Measurements from ENCODE around the gene THSD8. TPM values are rescaled to one million over a fixed set of nuclear protein-coding genes. Genes with fewer than 3 reads are reported as not detected.

The THSD8 gene
- total RNA-seq, 6 experiments from 2014 or later: 14.1 to 30.3 (median 25.6) TPM

DNA sequence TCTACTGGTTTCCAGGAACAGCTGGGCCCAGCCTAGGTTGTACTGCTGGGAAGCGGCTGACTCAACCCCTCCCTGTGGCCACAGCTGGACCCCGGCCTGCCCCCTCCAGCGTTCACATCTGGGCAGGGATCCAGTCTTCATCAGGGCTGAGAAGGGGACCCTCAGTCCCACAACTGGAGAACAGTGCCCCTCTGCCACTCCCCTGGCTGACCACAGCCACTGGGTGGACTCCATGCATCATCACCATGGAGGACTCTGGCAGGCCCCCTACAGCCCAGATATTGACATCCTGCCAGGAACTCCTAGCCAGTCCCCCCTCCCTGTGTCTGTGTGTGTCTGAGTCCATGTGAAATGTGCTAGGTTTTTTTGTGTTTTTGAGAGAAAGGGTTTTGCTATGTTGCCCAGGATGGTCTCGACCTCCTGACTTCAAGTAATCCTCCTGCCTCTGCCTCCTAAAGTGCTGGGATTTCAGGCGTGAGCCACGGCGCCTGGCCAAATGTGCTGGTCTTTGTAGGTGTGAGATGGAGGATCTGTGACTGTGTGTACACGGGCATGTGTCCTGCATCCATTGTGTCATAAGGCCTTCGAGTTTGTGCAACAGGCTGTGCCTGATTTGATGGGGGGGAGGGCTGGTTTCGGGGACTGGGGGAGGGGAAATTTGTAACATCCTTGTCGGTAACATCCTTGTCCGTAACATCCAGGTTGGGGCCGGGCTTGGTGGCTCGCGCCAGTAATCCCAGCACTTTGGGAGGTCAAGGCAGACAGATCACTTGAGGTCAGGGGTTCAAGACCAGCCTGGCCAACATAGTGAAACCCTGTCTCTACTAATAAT, 22.5 kb upstream of the THSD8 start:
- Mint-ChIP-seq H3K36me3 (ENCODE audit: low read depth) (no peaks in the 10 kb centered on the region), H3K27me3 (ENCODE audit: insufficient read depth) (no peaks in the 10 kb centered on the region; the same call in 1 of the 2 replicates), H3K4me3 (peak overlapping the region; percentile 91), H3K9me3 (no peaks in the 10 kb centered on the region), H3K27ac (peak overlapping the region; percentile 95), H3K4me1 (ENCODE audit: low read depth) (peaks cover 32% of the 10 kb centered on the region)
- TF ChIP-seq, protein P1, sequence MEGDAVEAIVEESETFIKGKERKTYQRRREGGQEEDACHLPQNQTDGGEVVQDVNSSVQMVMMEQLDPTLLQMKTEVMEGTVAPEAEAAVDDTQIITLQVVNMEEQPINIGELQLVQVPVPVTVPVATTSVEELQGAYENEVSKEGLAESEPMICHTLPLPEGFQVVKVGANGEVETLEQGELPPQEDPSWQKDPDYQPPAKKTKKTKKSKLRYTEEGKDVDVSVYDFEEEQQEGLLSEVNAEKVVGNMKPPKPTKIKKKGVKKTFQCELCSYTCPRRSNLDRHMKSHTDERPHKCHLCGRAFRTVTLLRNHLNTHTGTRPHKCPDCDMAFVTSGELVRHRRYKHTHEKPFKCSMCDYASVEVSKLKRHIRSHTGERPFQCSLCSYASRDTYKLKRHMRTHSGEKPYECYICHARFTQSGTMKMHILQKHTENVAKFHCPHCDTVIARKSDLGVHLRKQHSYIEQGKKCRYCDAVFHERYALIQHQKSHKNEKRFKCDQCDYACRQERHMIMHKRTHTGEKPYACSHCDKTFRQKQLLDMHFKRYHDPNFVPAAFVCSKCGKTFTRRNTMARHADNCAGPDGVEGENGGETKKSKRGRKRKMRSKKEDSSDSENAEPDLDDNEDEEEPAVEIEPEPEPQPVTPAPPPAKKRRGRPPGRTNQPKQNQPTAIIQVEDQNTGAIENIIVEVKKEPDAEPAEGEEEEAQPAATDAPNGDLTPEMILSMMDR (IDR thresholded peaks at IDR 0.05): peak; percentile 42; the same call in 1 of the 2 replicates
- no peak for DNase-seq

DNA sequence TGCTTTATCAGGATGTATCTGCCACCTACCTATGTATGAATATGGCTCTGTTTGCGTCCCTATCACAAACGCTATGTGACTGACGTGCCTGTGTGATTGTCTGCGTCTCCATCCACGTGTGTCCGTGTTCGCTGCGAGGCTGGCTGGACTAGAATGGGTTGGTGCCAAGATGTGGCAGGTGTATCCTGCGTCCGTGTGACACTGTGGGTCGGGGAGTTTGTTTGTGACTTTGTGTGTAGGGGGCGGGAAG, 19.8 kb upstream of the THSD8 start:
- peak overlapping the region; percentile 77 for H3K27ac Mint-ChIP-seq
- TF ChIP-seq, protein P1 (IDR thresholded peaks at IDR 0.05): no peak

DNA sequence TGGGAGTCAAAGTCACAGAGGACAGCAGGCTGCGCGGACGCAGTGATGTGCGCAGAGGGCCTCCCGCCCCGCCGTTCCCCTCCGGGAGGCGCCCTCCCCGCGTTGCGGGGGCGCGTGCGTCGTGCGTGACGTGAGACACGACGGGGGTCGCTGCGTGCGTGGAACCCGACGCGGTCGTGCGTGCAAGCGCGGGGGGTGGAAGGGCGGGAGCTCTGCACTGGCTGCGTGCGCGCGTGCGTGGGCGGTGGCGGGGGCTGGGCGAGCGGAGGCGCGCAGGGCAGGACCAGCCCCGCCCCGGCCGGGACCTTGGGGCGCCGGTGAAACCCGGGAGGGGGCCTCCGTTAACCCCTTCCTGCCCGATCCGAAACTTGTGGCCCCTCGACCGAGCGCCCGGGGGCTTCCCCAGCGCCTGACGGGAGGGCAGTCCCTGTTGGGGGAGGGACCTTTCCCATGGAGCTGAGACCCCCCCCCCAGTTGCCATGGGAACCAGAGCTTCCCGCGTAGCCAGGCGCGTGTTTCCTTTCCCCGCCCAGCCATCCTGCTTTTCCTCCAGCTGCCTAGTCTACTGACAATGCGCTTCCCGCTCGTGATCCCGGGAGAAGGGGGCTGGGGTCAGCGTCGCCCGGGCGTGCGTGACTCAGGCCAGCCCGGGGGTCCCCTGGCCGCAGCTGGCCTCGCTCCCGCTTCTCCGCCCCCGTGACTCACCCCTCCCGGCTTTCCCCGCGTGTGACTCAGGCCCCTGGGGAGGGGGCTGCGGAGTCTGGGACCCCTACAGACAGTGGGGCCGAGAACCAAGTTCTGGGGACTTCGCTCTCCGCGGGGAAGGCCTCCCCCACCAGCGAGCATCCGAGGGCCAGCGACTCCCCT, 19.2 kb upstream of the THSD8 start:
- Mint-ChIP-seq H3K27me3 (ENCODE audit: insufficient read depth) (no peaks in the 10 kb centered on the region), H3K9me3 (no peaks in the 10 kb centered on the region), H3K27ac (peak overlapping the region; percentile 92), H3K4me3 (peak overlapping the region; percentile 84), H3K4me1 (ENCODE audit: low read depth) (peaks cover 24% of the 10 kb centered on the region), H3K36me3 (ENCODE audit: low read depth) (no peaks in the 10 kb centered on the region)
- DNase-seq: no peak
- TF ChIP-seq, protein P1 (IDR thresholded peaks at IDR 0.05): peak; percentile 44; the same call in 1 of the 2 replicates

More for the DNA sequence above, 19.8 kb upstream of the THSD8 start:
- Mint-ChIP-seq H3K4me1 (ENCODE audit: low read depth) (peaks cover 29% of the 10 kb centered on the region), H3K36me3 (ENCODE audit: low read depth) (no peaks in the 10 kb centered on the region), H3K4me3 (peak overlapping the region; percentile 84), H3K9me3 (no peaks in the 10 kb centered on the region), H3K27me3 (ENCODE audit: insufficient read depth) (no peaks in the 10 kb centered on the region; the same call in 1 of the 2 replicates)
- no peak for DNase-seq

DNA sequence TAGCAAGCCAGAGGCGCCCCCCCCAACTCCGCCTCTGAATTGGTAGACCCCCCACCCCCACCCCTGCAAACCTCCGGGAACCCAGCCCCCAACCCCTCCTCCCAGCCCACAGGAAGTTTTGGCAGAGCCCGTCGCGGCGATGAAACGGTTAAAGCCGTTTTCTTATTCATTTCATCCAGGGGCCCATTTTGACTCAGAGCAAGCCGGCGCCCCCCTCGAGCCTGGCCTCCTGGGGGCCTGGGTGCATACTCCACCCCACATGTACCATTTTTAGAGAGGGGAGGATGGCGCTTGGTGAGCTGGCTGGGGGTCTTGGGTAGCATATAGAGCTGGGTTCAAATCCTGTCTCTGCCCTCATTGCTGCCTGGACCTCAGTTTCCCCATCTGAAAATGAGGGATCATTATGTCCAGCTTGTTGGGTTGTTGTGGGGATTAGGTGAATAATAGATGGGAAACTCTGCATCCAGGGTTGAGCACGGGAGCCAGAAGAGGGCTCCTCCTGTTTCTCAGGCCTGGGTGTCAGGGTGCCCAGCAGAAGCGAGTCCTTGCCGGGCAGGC, 18.5 kb upstream of the THSD8 start:
- Mint-ChIP-seq H3K4me3 (peak overlapping the region; percentile 76), H3K4me1 (ENCODE audit: low read depth) (peaks cover 26% of the 10 kb centered on the region), H3K27ac (peak overlapping the region; percentile 92; the same call in 1 of the 2 replicates), H3K9me3 (no peaks in the 10 kb centered on the region), H3K27me3 (ENCODE audit: insufficient read depth) (no peaks in the 10 kb centered on the region), H3K36me3 (ENCODE audit: low read depth) (no peaks in the 10 kb centered on the region)
- no peak for DNase-seq
- TF ChIP-seq, protein P1 (IDR thresholded peaks at IDR 0.05): no peak

DNA sequence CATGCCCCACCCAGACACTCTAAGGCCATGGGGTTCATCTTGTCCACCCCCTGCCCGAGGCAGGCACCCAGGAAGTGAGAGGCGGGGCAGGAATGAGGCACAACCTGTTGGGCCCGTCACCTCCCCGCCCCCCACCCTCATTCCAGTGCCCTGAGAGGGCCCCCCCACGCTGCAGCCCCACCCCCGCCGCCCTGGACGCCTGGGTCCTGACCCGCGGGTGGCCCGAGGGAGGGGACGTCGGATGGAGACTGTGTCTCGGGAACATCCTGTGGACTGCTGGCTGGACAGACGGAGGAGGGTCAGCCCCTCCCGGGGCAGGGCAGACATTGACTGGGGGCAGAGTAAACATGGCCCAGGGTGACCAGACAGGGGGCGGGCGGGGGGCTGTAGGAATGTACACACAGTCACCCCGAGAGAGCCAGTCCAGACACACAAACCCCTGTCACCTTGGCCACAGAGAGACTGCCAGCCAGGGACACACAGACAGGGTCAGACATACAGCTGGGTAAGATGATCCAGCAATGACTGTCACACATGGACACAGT, 17.9 kb upstream of the THSD8 start:
- DNase-seq: no peak
- Mint-ChIP-seq H3K27me3 (ENCODE audit: insufficient read depth) (no peaks in the 10 kb centered on the region), H3K4me1 (ENCODE audit: low read depth) (peaks cover 26% of the 10 kb centered on the region), H3K36me3 (ENCODE audit: low read depth) (no peaks in the 10 kb centered on the region), H3K27ac (peak overlapping the region; percentile 92; the same call in 1 of the 2 replicates), H3K9me3 (no peaks in the 10 kb centered on the region), H3K4me3 (peak overlapping the region; percentile 76)
- TF ChIP-seq, protein P1 (IDR thresholded peaks at IDR 0.05): no peak

Measured in HFFc6 (cell line).